Activated CD8-positive, alpha-beta T cell treated with anti-CD3 and anti-CD28 coated beads for 36 hours (primary cell): ENCODE data around the gene EARS2. TPM values are rescaled to one million over a fixed set of nuclear protein-coding genes. Genes with fewer than 3 reads are reported as not detected.

Experiments used
- ATAC-seq: fragments of 200-7000 bp; cut with Tn5 transposase; one replicate; pipeline ENCODE4 v1.10.0; 2021; ENCODE audit warnings: mild to moderate bottlenecking, moderate library complexity
- CTCF ChIA-PET: fragments of 350-600 bp; sonication (Branson Sonifier 250); formaldehyde crosslinking; loops from one replicate; lab custom pipeline; 2021; ENCODE audit warnings: antibody characterized with exemption; lab: Charles Lee
- POLR2A ChIA-PET: fragments of 350-600 bp; sonication (Branson Sonifier 250); formaldehyde crosslinking; loops from one replicate; lab custom pipeline; 2021; ENCODE audit warnings: antibody characterized with exemption; lab: Charles Lee
- DNase-seq: peaks from one replicate; pipeline ENCODE4 v3.0.0-alpha.2; 2020
- H3K27ac Mint-ChIP-seq: one replicate; pipeline ENCODE4 v1.8.0; 2021; ENCODE audit warnings: mild to moderate bottlenecking, mixed read lengths
- H3K27me3 Mint-ChIP-seq: one replicate; pipeline ENCODE4 v1.8.0; 2021; ENCODE audit warnings: mixed read lengths
- H3K36me3 Mint-ChIP-seq: one replicate; pipeline ENCODE4 v1.8.0; 2021; ENCODE audit warnings: low read depth, mixed read lengths
- H3K4me1 Mint-ChIP-seq: one replicate; pipeline ENCODE4 v1.8.0; 2021; ENCODE audit warnings: low read depth, mixed read lengths
- H3K4me3 Mint-ChIP-seq: one replicate; pipeline ENCODE4 v1.8.0; 2021; ENCODE audit warnings: mild to moderate bottlenecking, moderate library complexity, mixed read lengths
- H3K9me3 Mint-ChIP-seq: one replicate; pipeline ENCODE4 v1.8.0; 2021; ENCODE audit warnings: mixed read lengths
- intact Hi-C: fragments of 100-400 bp; cut with micrococcal nuclease; formaldehyde crosslinking; loops from one replicate; pipeline ENCODE4 v1.10.0; 2022
- total RNA-seq, 2 experiments: library from RNA; stranded (reverse); gene quantifications; one replicate each; pipeline ENCODE4 v1.2.3, GENCODE V29; 2021
- TF ChIP-seq, protein P1 (sequence below): fragments of 200-600 bp; IDR thresholded peaks from one replicate; pipeline ENCODE4 v1.8.0; 2022; ENCODE audit warnings: antibody characterized with exemption, mild to moderate bottlenecking

Gene EARS2
- total RNA-seq, 2 experiments from 2014 or later = 25.7 to 29.1 TPM

DNA sequence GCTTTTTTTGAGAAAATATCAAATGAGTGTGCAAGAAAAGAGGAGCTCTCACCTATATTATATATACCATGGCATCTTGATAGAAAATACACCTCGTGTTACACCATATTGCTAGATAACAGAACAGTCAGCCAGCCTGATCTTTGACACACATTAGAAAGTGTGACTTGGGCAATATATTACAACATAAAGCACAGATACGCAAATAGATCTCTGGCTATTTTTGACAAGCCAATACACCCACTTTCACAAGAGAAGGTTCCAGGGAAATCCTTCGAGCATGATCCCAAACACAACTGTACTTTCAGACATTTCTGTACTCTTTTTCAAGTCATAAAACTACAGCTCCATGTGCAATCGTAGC lies 56.3 kb downstream of the EARS2 start:
- no peaks in the 10 kb centered on the region for H3K9me3 Mint-ChIP-seq
- DNase-seq = no peak
- no peak overlapping the region for H3K27ac Mint-ChIP-seq
- peaks cover 42% of the 10 kb centered on the region for H3K4me1 Mint-ChIP-seq
- CTCF ChIA-PET = interaction anchor here (1.2 to 1.9 kb wide), 2 partner anchors 10 to 65 kb away, joined by 3 to 4 read pairs; no protein-coding TSS in a partner anchor
- peaks cover 11% of the 10 kb centered on the region for H3K36me3 Mint-ChIP-seq
- H3K4me3 Mint-ChIP-seq = no peak overlapping the region
- no peaks in the 10 kb centered on the region for H3K27me3 Mint-ChIP-seq
- TF ChIP-seq, protein P1, sequence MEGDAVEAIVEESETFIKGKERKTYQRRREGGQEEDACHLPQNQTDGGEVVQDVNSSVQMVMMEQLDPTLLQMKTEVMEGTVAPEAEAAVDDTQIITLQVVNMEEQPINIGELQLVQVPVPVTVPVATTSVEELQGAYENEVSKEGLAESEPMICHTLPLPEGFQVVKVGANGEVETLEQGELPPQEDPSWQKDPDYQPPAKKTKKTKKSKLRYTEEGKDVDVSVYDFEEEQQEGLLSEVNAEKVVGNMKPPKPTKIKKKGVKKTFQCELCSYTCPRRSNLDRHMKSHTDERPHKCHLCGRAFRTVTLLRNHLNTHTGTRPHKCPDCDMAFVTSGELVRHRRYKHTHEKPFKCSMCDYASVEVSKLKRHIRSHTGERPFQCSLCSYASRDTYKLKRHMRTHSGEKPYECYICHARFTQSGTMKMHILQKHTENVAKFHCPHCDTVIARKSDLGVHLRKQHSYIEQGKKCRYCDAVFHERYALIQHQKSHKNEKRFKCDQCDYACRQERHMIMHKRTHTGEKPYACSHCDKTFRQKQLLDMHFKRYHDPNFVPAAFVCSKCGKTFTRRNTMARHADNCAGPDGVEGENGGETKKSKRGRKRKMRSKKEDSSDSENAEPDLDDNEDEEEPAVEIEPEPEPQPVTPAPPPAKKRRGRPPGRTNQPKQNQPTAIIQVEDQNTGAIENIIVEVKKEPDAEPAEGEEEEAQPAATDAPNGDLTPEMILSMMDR = no peak
- POLR2A ChIA-PET = no interaction called here
- intact Hi-C loops = no loop called here
- no peak for ATAC-seq

DNA sequence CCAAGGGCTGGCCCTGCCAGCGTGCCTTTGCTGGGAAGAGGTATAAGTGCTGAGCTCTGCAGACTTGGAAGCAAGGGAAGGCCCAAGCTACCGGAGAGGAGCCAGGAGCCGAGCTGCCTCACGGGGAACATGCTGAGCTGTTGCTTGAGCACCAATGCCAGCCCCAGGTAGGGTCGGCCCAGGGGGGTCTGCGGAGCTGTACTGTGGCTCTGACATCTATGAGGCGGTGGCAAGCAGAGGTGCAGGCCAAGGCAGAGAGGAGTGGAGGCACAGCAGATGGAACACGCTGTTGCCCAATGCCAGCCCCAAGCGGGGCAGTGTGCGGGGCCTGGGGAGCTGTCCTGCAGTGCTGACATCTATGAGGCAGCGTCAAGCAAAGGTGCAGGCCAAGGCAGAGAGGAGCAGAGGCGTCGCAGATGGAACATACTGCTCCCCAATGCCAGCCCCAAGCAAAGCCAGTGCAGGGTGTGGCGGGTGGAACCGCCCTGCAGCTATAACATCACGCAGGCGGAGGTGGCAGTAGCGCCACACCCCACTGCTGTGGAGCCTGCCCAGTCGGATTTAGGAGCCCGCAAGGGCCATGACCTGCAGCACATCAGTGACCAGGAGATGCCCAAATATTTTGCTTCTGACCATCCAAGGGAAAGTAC lies 56.8 kb downstream of the EARS2 start:
- Mint-ChIP-seq H3K27ac (no peak overlapping the region), H3K9me3 (no peaks in the 10 kb centered on the region), H3K27me3 (no peaks in the 10 kb centered on the region), H3K4me1 (peaks cover 39% of the 10 kb centered on the region), H3K36me3 (peaks cover 14% of the 10 kb centered on the region), H3K4me3 (no peak overlapping the region)
- ChIA-PET POLR2A (interaction anchor here (0.5 kb wide), 1 partner anchor 48 kb away, joined by 3 read pairs; no protein-coding TSS in a partner anchor), CTCF (interaction anchor here (1.2 to 1.9 kb wide), 2 partner anchors 10 to 65 kb away, joined by 3 to 4 read pairs; no protein-coding TSS in a partner anchor)
- intact Hi-C loops = no loop called here
- TF ChIP-seq, protein P1 = no peak
- DNase-seq (no peak), ATAC-seq (no peak)

DNA sequence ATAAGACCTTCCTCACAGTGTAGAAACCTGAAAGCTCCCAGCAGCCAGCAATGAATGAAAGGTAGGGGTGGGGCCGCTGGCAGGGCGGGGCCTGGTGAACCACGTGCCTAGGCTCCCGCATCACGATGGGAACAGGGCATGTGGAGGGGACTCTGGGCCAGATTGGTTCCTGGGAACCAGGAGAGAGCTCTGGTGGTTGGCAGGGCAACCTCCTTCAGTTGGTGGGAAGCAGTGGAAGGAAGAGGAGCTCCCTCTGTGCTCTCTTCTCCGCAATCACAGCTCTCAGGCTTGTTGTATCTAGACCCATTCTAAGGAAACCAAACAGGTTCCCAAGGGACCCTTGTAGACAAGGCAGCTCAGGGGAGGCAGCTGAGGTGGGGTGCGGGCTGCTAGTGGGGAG lies 57.3 kb downstream of the EARS2 start:
- DNase-seq = no peak
- Mint-ChIP-seq H3K4me1 (peaks cover 33% of the 10 kb centered on the region), H3K27ac (no peak overlapping the region), H3K4me3 (no peak overlapping the region), H3K36me3 (peaks cover 16% of the 10 kb centered on the region), H3K27me3 (no peaks in the 10 kb centered on the region), H3K9me3 (no peaks in the 10 kb centered on the region)
- ChIA-PET CTCF (interaction anchor here (1.2 to 1.9 kb wide), 2 partner anchors 9 to 64 kb away, joined by 3 to 4 read pairs; no protein-coding TSS in a partner anchor), POLR2A (interaction anchor here (0.5 to 1.1 kb wide), 2 partner anchors 48 to 141 kb away, joined by 3 read pairs; no protein-coding TSS in a partner anchor)
- TF ChIP-seq, protein P1 = no peak
- intact Hi-C loops = no loop called here
- no peak for ATAC-seq

DNA sequence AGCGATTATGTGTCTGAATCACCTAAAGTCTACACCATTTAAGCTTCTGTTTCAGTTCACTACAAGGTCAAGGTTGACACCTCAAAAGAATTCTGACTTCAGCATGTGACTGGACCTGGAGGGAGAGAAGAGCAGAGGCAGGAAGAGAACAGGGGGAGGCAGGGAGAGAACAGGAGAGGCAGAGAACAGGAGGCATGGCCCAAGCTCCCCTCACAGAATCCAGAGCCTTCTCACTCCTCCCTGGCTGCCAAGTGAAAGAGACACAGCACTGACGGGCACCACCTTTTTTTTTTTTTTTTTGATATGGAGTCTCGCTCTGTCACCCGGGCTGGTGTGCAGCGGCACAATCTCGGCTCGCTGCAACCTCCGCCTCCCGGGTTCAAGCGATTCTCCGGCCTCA lies 58.3 kb downstream of the EARS2 start:
- H3K27ac Mint-ChIP-seq = no peak overlapping the region
- H3K4me1 Mint-ChIP-seq = peaks cover 26% of the 10 kb centered on the region

More for the DNA sequence above, 58.3 kb downstream of the EARS2 start:
- TF ChIP-seq, protein P1 = no peak
- intact Hi-C loops = no loop called here
- no peak overlapping the region for H3K4me3 Mint-ChIP-seq
- no peaks in the 10 kb centered on the region for H3K27me3 Mint-ChIP-seq
- no peak for ATAC-seq
- DNase-seq = no peak
- H3K36me3 Mint-ChIP-seq = peaks cover 19% of the 10 kb centered on the region
- H3K9me3 Mint-ChIP-seq = no peaks in the 10 kb centered on the region
- ChIA-PET CTCF (interaction anchor here (1.9 kb wide), 1 partner anchor 63 kb away, joined by 4 read pairs; no protein-coding TSS in a partner anchor), POLR2A (interaction anchor here (1.1 kb wide), 1 partner anchor 141 kb away, joined by 3 read pairs; no protein-coding TSS in a partner anchor)
